Measurements from ENCODE around the gene STMN1.

GRCh38 chr1:25952841-25953401, 46.7 kb upstream of the STMN1 start:
- TF ChIP-seq POLR2A (IDR thresholded peaks at IDR 0.05) (no peak), CTCF (IDR thresholded peaks at IDR 0.05) (no peak)
